ENCODE data around the gene RUNX1.

Gene RUNX1

GRCh38 chr21:34867785-34868184 is 181.3 kb downstream of the RUNX1 start:
- Histone ChIP-seq H3K4me1 (ENCODE audit: low read length) (peaks cover 33% of the 10 kb centered on the region), H3K27me3 (ENCODE audit: low read depth, low read length) (no peaks in the 10 kb centered on the region), H3K4me2 (ENCODE audit: low read length) (no peak overlapping the region), H3K4me3 (ENCODE audit: low read length) (no peak overlapping the region), H3K9ac (ENCODE audit: low read length) (no peak overlapping the region), H3K36me3 (replicated peaks; ENCODE audit: low read depth, low read length) (peaks cover 75% of the 10 kb centered on the region), H2AFZ (ENCODE audit: low read depth, low read length) (no peak overlapping the region), H3K9me3 (ENCODE audit: insufficient read depth, low read length) (no peaks in the 10 kb centered on the region), H3K79me2 (ENCODE audit: low read length) (peaks cover 98% of the 10 kb centered on the region), H4K20me1 (ENCODE audit: insufficient read depth, low read length) (peaks cover 99% of the 10 kb centered on the region), H3K27ac (ENCODE audit: low read length) (no peak overlapping the region)
- TF ChIP-seq CTCF (IDR thresholded peaks at IDR 0.05; ENCODE audit: low read depth, low read length): no peak
- TF ChIP-seq EZH2phosphoT487 (IDR thresholded peaks at IDR 0.05; ENCODE audit: low read depth): no peak

GRCh38 chr21:34865400-34866241 is 183.5 kb downstream of the RUNX1 start:
- Histone ChIP-seq H3K4me3 (ENCODE audit: low read length) (peak overlapping the region; percentile 32; the same call in 1 of the 2 replicates), H4K20me1 (ENCODE audit: insufficient read depth, low read length) (peaks cover 99% of the 10 kb centered on the region), H3K27me3 (ENCODE audit: low read depth, low read length) (no peaks in the 10 kb centered on the region), H3K4me1 (ENCODE audit: low read length) (peaks cover 35% of the 10 kb centered on the region), H3K36me3 (replicated peaks; ENCODE audit: low read depth, low read length) (peaks cover 82% of the 10 kb centered on the region), H3K4me2 (ENCODE audit: low read length) (peak overlapping the region; percentile 45), H3K9ac (ENCODE audit: low read length) (no peak overlapping the region), H3K79me2 (ENCODE audit: low read length) (peaks cover 98% of the 10 kb centered on the region), H2AFZ (ENCODE audit: low read depth, low read length) (no peak overlapping the region), H3K27ac (ENCODE audit: low read length) (peak overlapping the region; percentile 33), H3K9me3 (ENCODE audit: insufficient read depth, low read length) (no peaks in the 10 kb centered on the region)
- TF ChIP-seq EZH2phosphoT487 (IDR thresholded peaks at IDR 0.05; ENCODE audit: low read depth) (no peak), CTCF (IDR thresholded peaks at IDR 0.05; ENCODE audit: low read depth, low read length) (no peak)

GRCh38 chr21:34864370-34865149 is 184.5 kb downstream of the RUNX1 start:
- H3K27me3 ChIP-seq (ENCODE audit: low read depth, low read length): no peaks in the 10 kb centered on the region
- H3K36me3 ChIP-seq (replicated peaks; ENCODE audit: low read depth, low read length): peaks cover 83% of the 10 kb centered on the region
- H3K4me3 ChIP-seq (ENCODE audit: low read length): no peak overlapping the region
- H2AFZ ChIP-seq (ENCODE audit: low read depth, low read length): no peak overlapping the region
- TF ChIP-seq EZH2phosphoT487 (IDR thresholded peaks at IDR 0.05; ENCODE audit: low read depth) (no peak), CTCF (IDR thresholded peaks at IDR 0.05; ENCODE audit: low read depth, low read length) (no peak)
- H3K4me1 ChIP-seq (ENCODE audit: low read length): peaks cover 35% of the 10 kb centered on the region
- no peak overlapping the region for H3K27ac ChIP-seq (ENCODE audit: low read length)
- peaks cover 99% of the 10 kb centered on the region for H4K20me1 ChIP-seq (ENCODE audit: insufficient read depth, low read length)
- no peak overlapping the region for H3K4me2 ChIP-seq (ENCODE audit: low read length)
- peaks cover 98% of the 10 kb centered on the region for H3K79me2 ChIP-seq (ENCODE audit: low read length)
- H3K9ac ChIP-seq (ENCODE audit: low read length): no peak overlapping the region
- no peaks in the 10 kb centered on the region for H3K9me3 ChIP-seq (ENCODE audit: insufficient read depth, low read length)

GRCh38 chr21:34862951-34863350 is 186.2 kb downstream of the RUNX1 start:
- no peak overlapping the region for H3K4me3 ChIP-seq (ENCODE audit: low read length)
- H3K9ac ChIP-seq (ENCODE audit: low read length): no peak overlapping the region
- TF ChIP-seq EZH2phosphoT487 (IDR thresholded peaks at IDR 0.05; ENCODE audit: low read depth): no peak
- TF ChIP-seq CTCF (IDR thresholded peaks at IDR 0.05; ENCODE audit: low read depth, low read length): no peak
- H3K4me2 ChIP-seq (ENCODE audit: low read length): no peak overlapping the region
- no peak overlapping the region for H3K27ac ChIP-seq (ENCODE audit: low read length)
- H3K4me1 ChIP-seq (ENCODE audit: low read length): peaks cover 33% of the 10 kb centered on the region
- no peaks in the 10 kb centered on the region for H3K27me3 ChIP-seq (ENCODE audit: low read depth, low read length)
- H3K9me3 ChIP-seq (ENCODE audit: insufficient read depth, low read length): no peaks in the 10 kb centered on the region
- peaks cover 83% of the 10 kb centered on the region for H3K36me3 ChIP-seq (replicated peaks; ENCODE audit: low read depth, low read length)
- H2AFZ ChIP-seq (ENCODE audit: low read depth, low read length): no peak overlapping the region
- peaks cover 98% of the 10 kb centered on the region for H3K79me2 ChIP-seq (ENCODE audit: low read length)
- H4K20me1 ChIP-seq (ENCODE audit: insufficient read depth, low read length): peaks cover 99% of the 10 kb centered on the region
